ENCODE data around the gene FAM171A2. TPM values are rescaled to one million over a fixed set of nuclear protein-coding genes. Genes with fewer than 3 reads are reported as not detected.

FAM171A2 gene
- total RNA-seq, 1 donor = 9.2 TPM

GRCh38 chr17:44362459-44362948 lies 1.1 kb downstream of the FAM171A2 start:
- DNase-seq (ENCODE audit: low read depth in 2 of 3, low spot score in 2 of 3) = no peak

- DNase-seq (ENCODE audit: low read depth in 2 of 3, low spot score in 2 of 3) = no peak
Observed at GRCh38 chr17:44361292-44362260, 2.1 kb downstream of the FAM171A2 start.

GRCh38 chr17:44360826-44361225 lies 2.8 kb downstream of the FAM171A2 start:
- no peak for DNase-seq (ENCODE audit: low read depth in 2 of 3, low spot score in 2 of 3)

- DNase-seq (ENCODE audit: low read depth in 2 of 3, low spot score in 2 of 3) = no peak
Observed at GRCh38 chr17:44360144-44360533, 3.5 kb downstream of the FAM171A2 start.

GRCh38 chr17:44359458-44360143 lies 4.1 kb downstream of the FAM171A2 start:
- no peak for DNase-seq (ENCODE audit: low read depth in 2 of 3, low spot score in 2 of 3)

GRCh38 chr17:44359006-44359405 lies 4.6 kb downstream of the FAM171A2 start:
- DNase-seq (ENCODE audit: low read depth in 2 of 3, low spot score in 2 of 3) = no peak

- DNase-seq (ENCODE audit: low read depth in 2 of 3, low spot score in 2 of 3) = no peak
Observed at GRCh38 chr17:44358066-44358465, 5.6 kb downstream of the FAM171A2 start.

GRCh38 chr17:44356241-44356640 lies 7.4 kb downstream of the FAM171A2 start:
- no peak for DNase-seq (ENCODE audit: low read depth in 2 of 3, low spot score in 2 of 3)

GRCh38 chr17:44355642-44356099 lies 8.0 kb downstream of the FAM171A2 start:
- no peak for DNase-seq (ENCODE audit: low read depth in 2 of 3, low spot score in 2 of 3)

GRCh38 chr17:44354582-44355561 lies 8.8 kb downstream of the FAM171A2 start:
- peak in 2 of 3 donors; percentile 53 to 59 for DNase-seq (ENCODE audit: low read depth in 2 of 3, low spot score in 2 of 3)

- peak in 1 of 3 donors; percentile 29 for DNase-seq (ENCODE audit: low read depth in 2 of 3, low spot score in 2 of 3)
Observed at GRCh38 chr17:44353672-44354331, 9.9 kb downstream of the FAM171A2 start.

GRCh38 chr17:44352828-44353671 lies 10.6 kb downstream of the FAM171A2 start:
- no peak for DNase-seq (ENCODE audit: low read depth in 2 of 3, low spot score in 2 of 3)

GRCh38 chr17:44351961-44352827 lies 11.5 kb downstream of the FAM171A2 start:
- DNase-seq (ENCODE audit: low read depth in 2 of 3, low spot score in 2 of 3) = no peak

- no peak for DNase-seq (ENCODE audit: low read depth in 2 of 3, low spot score in 2 of 3)
Observed at GRCh38 chr17:44351464-44351863, 12.2 kb downstream of the FAM171A2 start.

GRCh38 chr17:44350733-44351226 lies 12.9 kb downstream of the FAM171A2 start:
- peak in 2 of 3 donors; percentile 72 to 76 for DNase-seq (ENCODE audit: low read depth in 2 of 3, low spot score in 2 of 3)

GRCh38 chr17:44349553-44350070 lies 14.0 kb downstream of the FAM171A2 start:
- DNase-seq (ENCODE audit: low read depth in 2 of 3, low spot score in 2 of 3) = no peak

GRCh38 chr17:44348988-44349364 lies 14.7 kb downstream of the FAM171A2 start:
- no peak for DNase-seq (ENCODE audit: low read depth in 2 of 3, low spot score in 2 of 3)

All from hematopoietic multipotent progenitor cell (in vitro differentiated cells).